ENCODE results near the gene TMEM62.
"Not testable (repeated sequence)": the region's sequence is repeated elsewhere in the genome, so short reads cannot be mapped to it uniquely, and the experiment has no call there.

TMEM62 gene

DNA sequence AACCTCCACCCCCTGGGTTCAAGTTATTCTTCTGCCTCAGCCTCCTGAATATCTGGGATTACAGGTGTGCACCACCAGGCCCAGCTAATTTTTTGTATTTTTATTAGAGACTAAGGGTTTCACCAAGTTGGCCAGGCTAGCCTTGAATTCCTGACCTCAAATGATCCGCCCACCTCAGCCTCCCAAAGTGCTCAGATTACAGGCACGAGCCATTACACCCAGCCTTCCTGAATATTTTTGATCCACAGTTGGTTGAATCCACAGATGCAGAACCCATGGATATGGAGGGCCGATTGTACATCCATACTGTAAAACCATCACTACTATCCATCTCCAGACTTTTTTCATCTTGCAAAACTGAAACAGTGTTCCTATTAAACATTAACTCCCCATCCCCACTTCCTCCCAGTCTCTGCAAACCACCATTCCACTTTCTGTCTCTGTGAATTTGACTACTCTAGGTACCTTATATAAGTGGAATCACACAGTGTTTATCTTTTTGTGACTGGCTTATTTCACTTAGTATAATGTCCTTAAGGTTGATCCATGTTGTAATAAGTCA, 8.2 kb upstream of the TMEM62 start:
- DNase-seq: no peak

DNA sequence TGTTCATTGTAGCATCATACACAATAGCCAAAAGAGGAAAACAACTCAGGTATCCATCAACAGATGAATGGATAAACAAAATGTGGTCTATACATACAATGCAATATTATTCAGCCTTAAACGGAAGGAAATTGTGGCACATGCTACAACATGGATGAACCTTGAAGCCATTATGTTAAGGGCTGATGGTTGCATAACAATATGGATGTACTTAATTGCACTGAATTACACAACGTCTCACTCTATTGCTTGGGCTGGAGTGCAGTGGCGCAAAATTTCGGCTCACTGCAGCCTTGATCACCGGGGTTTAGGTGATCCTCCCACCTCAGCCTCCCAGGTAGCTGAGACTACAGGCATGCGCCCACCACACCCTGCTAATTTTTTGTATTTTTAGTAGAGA, 7.0 kb upstream of the TMEM62 start:
- DNase-seq: no peak

- DNase-seq: no peak
Measured at GRCh38 chr15:43127752-43128151, 5.6 kb upstream of the TMEM62 start.

GRCh38 chr15:43128174-43128979, 5.0 kb upstream of the TMEM62 start:
- DNase-seq: not testable (repeated sequence)

GRCh38 chr15:43128980-43129335, 4.4 kb upstream of the TMEM62 start:
- DNase-seq: no peak

- DNase-seq: no peak
Measured at GRCh38 chr15:43132830-43133429, 456 bp upstream of the TMEM62 start.

DNA sequence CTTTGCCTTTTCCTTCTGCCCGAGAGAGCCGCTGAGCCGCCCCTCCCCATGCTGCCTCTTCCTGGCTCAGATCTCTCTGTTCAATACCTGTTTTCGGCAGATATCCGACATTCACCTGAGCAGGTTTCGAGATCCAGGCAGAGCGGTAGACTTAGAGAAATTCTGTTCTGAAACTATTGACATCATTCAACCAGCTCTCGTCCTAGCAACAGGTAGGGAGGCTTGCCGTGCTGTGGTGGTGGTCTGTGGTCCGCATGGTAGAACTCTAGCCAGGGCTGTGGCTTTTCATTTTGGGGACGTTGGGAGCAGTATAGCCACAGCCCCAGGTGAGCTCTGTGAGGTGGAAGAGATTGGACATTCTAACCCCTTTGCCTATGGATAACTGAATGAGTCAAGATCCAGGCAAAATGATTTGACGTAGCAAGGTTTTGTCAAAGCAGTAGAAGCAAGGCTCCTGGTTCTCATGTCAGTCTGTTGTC, 810 bp downstream of the TMEM62 start:
- no peak for DNase-seq

GRCh38 chr15:43135351-43135750, 2.0 kb downstream of the TMEM62 start:
- no peak for DNase-seq

DNA sequence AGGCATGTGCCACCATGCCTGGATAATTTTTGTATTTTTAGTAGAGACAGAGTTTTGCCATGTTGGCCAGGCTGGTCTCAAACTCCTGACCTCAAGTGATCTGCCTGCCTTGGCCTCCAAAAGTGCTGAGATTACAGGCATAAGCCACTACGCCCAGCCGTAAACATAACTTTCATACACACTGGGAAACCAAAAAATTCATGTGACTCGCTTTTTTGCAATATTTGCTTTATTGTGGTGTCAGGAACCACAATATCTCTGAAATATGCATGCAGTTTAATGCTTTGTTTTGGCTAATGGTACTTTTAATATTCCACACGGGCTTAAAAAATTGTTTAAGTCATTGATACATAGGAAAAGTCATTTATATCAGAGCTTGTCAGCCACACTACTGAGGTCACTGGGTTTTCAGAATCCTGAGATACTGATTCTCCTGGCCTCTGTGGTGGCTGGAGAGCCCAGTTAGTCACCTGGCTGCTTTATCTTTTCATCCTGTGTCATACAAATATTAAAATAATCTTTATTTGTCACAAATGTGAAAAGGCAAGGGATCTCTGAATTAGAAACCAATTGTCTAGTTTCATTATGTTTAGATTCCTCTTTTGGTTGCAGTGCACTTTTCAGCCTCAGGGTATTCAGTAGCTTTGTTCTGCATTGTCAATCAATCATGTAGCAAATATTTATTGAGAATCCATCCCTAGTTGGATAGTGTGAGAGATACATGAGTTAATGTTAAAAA, 10.0 kb downstream of the TMEM62 start:
- DNase-seq: no peak

- DNase-seq: no peak
Measured at GRCh38 chr15:43144512-43144911, 11.1 kb downstream of the TMEM62 start.

DNA sequence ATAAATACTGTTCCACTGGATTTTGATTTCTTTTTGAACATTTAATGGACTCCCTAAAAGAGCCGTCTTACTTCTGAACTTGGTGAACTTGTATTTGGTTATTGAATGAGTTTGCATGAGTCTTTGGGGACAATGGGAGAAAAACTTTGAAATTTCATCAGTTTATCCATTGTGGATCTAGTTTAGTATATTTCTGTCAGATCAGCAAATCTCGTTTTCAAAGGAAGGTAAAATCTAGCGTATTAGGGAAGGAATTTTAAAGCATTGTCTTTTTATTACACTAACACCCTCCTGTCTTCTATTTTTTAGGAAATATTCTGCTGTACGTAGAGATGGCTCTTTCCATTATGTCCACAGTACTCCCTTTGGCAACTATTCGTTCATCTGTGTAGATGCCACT, 12.8 kb downstream of the TMEM62 start:
- no peak for DNase-seq

DNA sequence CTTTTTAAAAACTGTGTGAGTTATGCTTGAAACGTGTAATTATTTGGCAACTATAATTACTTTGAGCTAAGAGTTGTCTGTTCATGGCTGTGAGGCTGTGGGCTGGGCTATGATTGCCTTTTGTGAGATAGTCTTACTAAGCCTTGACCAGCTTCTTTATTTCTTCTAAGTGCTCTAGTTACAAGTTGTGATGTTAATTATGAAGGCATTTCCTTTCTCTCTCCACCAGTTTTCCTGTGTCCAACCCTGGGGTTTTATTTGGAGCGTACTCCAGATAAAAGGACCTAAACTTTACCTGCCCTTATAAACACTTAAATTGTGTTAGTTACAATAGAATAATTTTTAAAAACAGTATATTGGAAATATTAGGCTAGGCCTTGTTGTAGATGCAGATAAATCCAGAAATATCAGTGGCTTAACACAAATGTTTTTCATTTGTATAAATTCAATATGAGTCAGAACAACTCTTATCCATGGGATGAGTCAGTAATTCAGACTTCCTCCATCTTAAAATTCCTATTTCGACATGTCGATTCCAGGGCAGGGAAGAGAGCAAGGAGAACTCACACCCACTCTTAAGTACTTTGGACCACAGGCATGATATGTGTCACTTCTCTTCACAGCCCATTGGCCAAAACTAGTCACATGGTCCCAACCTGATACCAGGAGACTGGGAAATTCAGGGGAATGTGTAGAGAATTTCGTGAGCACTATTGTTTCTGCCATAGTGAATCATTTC, 17.0 kb downstream of the TMEM62 start:
- DNase-seq: no peak

- DNase-seq: no peak
Measured at GRCh38 chr15:43151688-43152087, 18.3 kb downstream of the TMEM62 start.

GRCh38 chr15:43153269-43153668, 19.9 kb downstream of the TMEM62 start:
- DNase-seq: no peak

DNA sequence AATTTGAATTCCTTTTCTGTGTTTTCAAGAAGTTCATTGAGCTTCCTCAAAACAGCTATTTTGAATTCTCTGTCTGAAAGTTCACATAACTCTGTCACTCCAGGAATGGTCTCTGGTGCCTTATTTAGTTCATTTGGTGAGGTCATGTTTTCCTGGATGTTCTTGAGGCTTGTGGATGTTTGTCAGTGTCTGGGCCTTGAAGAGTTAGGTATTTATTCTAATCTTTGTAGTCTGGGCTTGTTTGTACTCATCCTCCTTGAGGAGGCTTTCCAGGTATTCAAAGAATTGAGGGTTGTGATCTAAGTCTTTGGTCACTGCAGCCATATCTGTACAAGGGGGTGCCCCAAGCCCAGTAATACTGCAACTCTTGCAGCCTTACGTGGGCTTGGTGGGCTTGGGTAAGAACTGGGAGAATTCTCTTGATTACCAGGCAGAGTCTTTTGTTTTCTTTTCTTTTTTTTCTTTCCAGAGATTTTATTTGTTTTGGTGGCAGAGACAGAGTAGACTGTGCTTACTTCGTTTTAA, 32.5 kb downstream of the TMEM62 start:
- DNase-seq: no peak

GRCh38 chr15:43167261-43167660, 33.9 kb downstream of the TMEM62 start:
- not testable (repeated sequence) for DNase-seq

GRCh38 chr15:43168192-43169107, 35.1 kb downstream of the TMEM62 start:
- DNase-seq: no peak

DNA sequence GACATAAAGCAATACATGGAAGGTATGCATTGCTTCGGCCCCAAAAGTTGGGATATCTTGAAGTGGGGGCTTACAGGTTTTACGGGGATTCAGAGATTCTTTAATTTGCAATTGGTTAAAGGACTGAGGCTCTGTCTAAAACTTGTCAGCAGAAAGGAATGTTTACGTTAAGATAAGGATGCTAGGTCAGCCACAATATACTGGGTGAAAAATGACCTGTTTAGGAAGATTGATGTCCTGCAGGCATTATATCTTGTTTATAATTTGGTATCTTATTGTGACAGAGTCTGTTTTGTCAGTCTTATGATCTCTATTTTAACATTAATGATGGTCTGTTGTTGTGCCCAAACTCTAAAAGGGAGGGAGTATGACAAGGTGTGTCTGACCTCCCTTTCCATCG, 36.5 kb downstream of the TMEM62 start:
- DNase-seq: no peak

DNA sequence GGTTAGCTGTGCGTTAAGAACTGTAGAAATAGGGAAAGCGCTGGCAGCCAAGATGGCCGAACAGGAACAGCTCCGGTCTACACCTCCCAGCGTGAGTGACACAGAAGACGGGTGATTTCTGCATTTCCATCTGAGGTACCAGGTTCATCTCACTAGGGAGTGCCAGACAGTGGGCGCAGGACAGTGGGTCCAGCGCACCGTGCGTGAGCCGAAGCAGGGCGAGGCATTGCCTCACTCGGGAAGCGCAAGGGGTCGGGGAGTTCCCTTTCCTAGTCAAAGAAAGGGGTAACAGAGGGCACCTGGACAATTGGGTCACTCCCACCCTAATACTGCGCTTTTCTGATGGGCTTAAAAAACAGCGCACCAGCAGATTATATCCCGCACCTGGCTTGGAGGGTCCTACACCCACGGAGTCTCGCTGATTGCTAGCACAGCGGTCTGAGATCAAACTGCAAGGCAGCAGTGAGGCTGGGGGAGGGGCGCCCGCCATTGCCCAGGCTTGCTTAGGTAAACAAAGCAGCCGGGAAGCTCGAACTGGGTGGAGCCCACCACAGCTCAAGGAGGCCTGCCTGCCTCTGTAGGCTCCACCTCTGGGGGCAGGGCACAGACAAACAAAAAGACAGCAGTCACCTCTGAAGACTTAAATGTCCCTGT, 42.4 kb downstream of the TMEM62 start:
- DNase-seq: not testable (repeated sequence)

- DNase-seq: not testable (repeated sequence)
Measured at GRCh38 chr15:43177147-43177546, 43.8 kb downstream of the TMEM62 start.

GRCh38 chr15:43183270-43183669, 49.9 kb downstream of the TMEM62 start:
- no peak for DNase-seq
